ENCODE results near the gene GMEB2.

The GMEB2 gene

GRCh38 chr20:63541371-63541770 is 85.5 kb downstream of the GMEB2 start:
- no peak for DNase-seq

- no peak for DNase-seq
Measured at GRCh38 chr20:63540417-63541186, 86.3 kb downstream of the GMEB2 start.

- DNase-seq: no peak
Measured at GRCh38 chr20:63539441-63540370, 87.2 kb downstream of the GMEB2 start.

- DNase-seq: no peak
Measured at GRCh38 chr20:63539092-63539430, 87.8 kb downstream of the GMEB2 start.

- DNase-seq: no peak
Measured at GRCh38 chr20:63538204-63539091, 88.5 kb downstream of the GMEB2 start.
